Activated T-cell treated with anti-CD3 and anti-CD28 coated beads, Interleukin-2, amount 50 U/mL, for 4 hours (primary cell): Measurements from ENCODE around the gene HLA-DPA1. TPM values are rescaled to one million over a fixed set of nuclear protein-coding genes. Genes with fewer than 3 reads are reported as not detected.
A peak's percentile ranks its signal among the peaks of the same experiment; 100 is the strongest.
"Not testable (repeated sequence)": the region's sequence is repeated elsewhere in the genome, so short reads cannot be mapped to it uniquely, and the experiment has no call there.

ENCODE experiments used
- ATAC-seq, 2 donors: fragments of 200-7000 bp; cut with Tn5 transposase; one replicate each; pipeline ENCODE4 v1.10.0; 2021
- DNase-seq: peaks from one replicate; pipeline ENCODE4 v3.0.0-alpha.2; 2020
- H3K27me3 Mint-ChIP-seq: one replicate; pipeline ENCODE4 v1.8.0; 2021; ENCODE audit warnings: low read depth, mixed read lengths
- H3K36me3 Mint-ChIP-seq: one replicate; pipeline ENCODE4 v1.8.0; 2022; ENCODE audit warnings: mixed read lengths; ENCODE audit not compliant: insufficient read depth
- H3K4me1 Mint-ChIP-seq: one replicate; pipeline ENCODE4 v1.8.0; 2021; ENCODE audit warnings: low read depth, mixed read lengths
- H3K4me3 Mint-ChIP-seq: one replicate; pipeline ENCODE4 v1.8.0; 2021; ENCODE audit warnings: mild to moderate bottlenecking, moderate library complexity, mixed read lengths
- H3K9me3 Mint-ChIP-seq: one replicate; pipeline ENCODE4 v1.8.0; 2021; ENCODE audit warnings: mixed read lengths
- total RNA-seq, 3 donors: library from RNA; stranded (reverse); gene quantifications; one replicate each; pipeline ENCODE4 v1.2.1, GENCODE V29; 2021

The HLA-DPA1 gene
- total RNA-seq, 3 donors from 2014 or later = 18.0 to 31.5 (median 19.8) TPM

DNA sequence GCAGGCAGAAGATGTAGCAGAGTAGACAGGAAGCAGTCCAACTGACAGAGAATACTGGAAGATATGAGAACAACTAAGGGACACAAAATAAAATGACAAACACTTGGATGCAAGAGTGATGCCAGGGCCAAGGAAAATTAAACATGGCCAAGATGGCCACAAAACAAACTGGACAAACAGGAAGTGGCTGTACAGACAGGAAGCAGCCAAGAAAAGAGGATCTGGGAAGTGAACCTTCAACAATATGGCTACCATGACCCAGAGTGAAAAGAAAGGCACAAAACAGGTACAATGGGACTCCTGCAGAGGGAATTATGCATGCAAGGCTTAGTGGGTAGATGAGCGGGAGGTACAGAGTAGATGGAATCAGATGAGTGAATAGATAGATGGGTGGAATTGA is 31.4 kb upstream of the HLA-DPA1 start:
- DNase-seq = no peak
- Mint-ChIP-seq H3K4me1 (no peaks in the 10 kb centered on the region), H3K4me3 (no peak overlapping the region), H3K36me3 (no peaks in the 10 kb centered on the region), H3K9me3 (peaks cover 13% of the 10 kb centered on the region), H3K27me3 (peaks cover 32% of the 10 kb centered on the region)
- no peak for ATAC-seq

- H3K4me3 Mint-ChIP-seq = no peak overlapping the region
- peaks cover 4% of the 10 kb centered on the region for H3K36me3 Mint-ChIP-seq
- ATAC-seq (no peak), DNase-seq (no peak)
- peaks cover 24% of the 10 kb centered on the region for H3K9me3 Mint-ChIP-seq
- peaks cover 30% of the 10 kb centered on the region for H3K27me3 Mint-ChIP-seq
- no peaks in the 10 kb centered on the region for H3K4me1 Mint-ChIP-seq
These were observed 30.3 kb upstream of the HLA-DPA1 start for GRCh38 chr6:33103776-33104175.

DNA sequence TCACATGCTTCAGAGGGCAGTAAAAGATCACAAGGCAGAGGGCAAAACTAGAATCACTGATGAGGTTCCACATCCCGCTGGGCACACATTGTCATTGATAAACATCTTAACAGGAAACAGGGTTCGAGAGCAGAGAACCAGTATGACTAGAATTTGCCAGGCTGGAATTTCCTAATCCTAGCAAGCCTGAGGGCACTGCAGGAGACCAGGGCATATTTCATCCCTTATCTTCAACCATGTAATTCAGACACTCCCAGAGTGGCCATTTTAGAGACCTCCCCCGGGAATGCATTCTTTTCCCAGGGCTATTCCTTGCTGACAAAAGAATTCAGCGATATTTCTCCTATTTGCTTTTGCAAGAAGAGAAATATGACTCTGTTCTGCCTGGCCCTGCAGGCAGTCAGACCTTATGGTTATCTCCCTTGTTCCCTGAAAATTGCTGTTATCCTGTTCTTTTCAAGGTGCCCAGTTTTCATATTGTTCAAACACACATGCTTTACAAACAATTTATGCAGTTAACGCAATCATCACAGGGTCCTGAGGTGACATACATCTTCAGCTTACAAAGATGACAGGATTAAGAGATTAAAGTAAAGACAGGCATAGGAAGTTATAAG is 27.8 kb upstream of the HLA-DPA1 start:
- H3K36me3 Mint-ChIP-seq, DNase-seq, H3K4me1 Mint-ChIP-seq, ATAC-seq, H3K4me3 Mint-ChIP-seq: not testable (repeated sequence)
- peaks cover 38% of the 10 kb centered on the region for H3K9me3 Mint-ChIP-seq
- peaks cover 34% of the 10 kb centered on the region for H3K27me3 Mint-ChIP-seq

GRCh38 chr6:33095681-33096080 is 22.2 kb upstream of the HLA-DPA1 start:
- Mint-ChIP-seq H3K9me3 (peaks cover 33% of the 10 kb centered on the region), H3K4me1 (no peaks in the 10 kb centered on the region), H3K36me3 (peaks cover 5% of the 10 kb centered on the region), H3K4me3 (no peak overlapping the region), H3K27me3 (peaks cover 36% of the 10 kb centered on the region)
- no peak for ATAC-seq
- no peak for DNase-seq

DNA sequence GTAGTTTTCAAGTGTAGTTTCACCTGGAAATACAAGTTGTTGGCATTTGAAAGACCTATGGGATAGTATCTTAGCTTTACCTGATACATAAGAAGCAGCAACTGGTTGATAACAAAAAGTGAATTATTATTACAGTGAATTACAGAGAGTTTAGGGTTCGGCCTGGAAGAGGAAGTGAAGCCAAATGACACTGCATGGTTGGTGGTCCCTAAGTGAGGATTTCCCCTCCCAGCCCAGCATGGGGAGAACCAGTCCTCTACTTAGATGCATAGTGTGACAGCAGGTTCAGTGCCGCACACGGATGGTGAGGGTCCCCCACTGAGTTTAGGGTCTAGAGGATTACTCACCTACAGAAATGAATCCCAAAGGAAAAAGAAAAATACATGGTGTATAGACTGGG is 20.4 kb upstream of the HLA-DPA1 start:
- H3K9me3 Mint-ChIP-seq = peaks cover 15% of the 10 kb centered on the region
- H3K4me1 Mint-ChIP-seq = no peaks in the 10 kb centered on the region
- no peak for ATAC-seq
- no peak for DNase-seq
- peaks cover 1% of the 10 kb centered on the region for H3K36me3 Mint-ChIP-seq
- H3K27me3 Mint-ChIP-seq = peaks cover 32% of the 10 kb centered on the region
- H3K4me3 Mint-ChIP-seq = no peak overlapping the region

GRCh38 chr6:33092385-33092784 is 18.9 kb upstream of the HLA-DPA1 start:
- no peaks in the 10 kb centered on the region for H3K4me1 Mint-ChIP-seq
- H3K36me3 Mint-ChIP-seq = peaks cover 1% of the 10 kb centered on the region
- DNase-seq (no peak), ATAC-seq (no peak)
- H3K4me3 Mint-ChIP-seq = no peak overlapping the region
- peaks cover 25% of the 10 kb centered on the region for H3K27me3 Mint-ChIP-seq
- H3K9me3 Mint-ChIP-seq = peaks cover 1% of the 10 kb centered on the region

GRCh38 chr6:33091957-33092356 is 18.5 kb upstream of the HLA-DPA1 start:
- H3K9me3 Mint-ChIP-seq = no peaks in the 10 kb centered on the region
- H3K36me3 Mint-ChIP-seq = peaks cover 1% of the 10 kb centered on the region
- no peaks in the 10 kb centered on the region for H3K4me1 Mint-ChIP-seq
- DNase-seq (peak; percentile 50), ATAC-seq (peak; percentile 74 to 85)
- H3K4me3 Mint-ChIP-seq = no peak overlapping the region
- peaks cover 22% of the 10 kb centered on the region for H3K27me3 Mint-ChIP-seq

DNA sequence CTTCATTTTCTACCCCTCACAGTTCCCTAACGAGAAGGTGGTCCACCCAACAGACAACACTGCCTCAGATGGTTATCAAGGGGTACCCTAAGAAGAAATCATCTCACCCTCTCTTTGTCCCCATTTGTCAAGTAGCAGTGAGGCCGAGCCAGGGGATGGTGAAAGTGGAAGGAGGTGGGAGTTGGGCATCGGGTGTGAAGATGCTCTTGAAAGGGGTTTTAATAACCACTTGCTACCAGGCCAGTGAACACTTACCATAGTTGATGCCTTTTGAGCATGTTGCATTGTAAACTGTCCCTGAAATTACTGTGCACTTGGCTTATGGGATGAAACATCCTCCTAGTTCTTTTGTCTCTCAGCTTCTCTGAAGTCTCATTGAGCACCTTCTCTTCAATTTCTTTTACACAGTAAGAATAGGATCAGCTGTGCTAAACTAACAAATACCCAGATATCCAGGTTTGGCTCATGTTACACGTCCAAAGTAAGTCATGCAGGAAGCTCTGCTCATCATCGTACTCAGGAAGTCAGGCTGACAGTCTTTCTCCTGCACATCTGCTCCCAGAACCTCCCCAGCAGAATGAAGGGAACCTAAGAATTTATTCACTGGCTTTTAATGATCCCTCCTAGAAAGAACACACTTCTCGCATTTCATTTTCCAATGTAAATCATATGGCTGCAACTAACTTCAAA is 15.6 kb upstream of the HLA-DPA1 start:
- DNase-seq = no peak
- Mint-ChIP-seq H3K9me3 (no peaks in the 10 kb centered on the region), H3K27me3 (peaks cover 2% of the 10 kb centered on the region), H3K4me3 (no peak overlapping the region), H3K36me3 (peaks cover 6% of the 10 kb centered on the region), H3K4me1 (no peaks in the 10 kb centered on the region)
- ATAC-seq = no peak

GRCh38 chr6:33088258-33088930 is 14.9 kb upstream of the HLA-DPA1 start:
- DNase-seq (no peak), ATAC-seq (no peak)
- Mint-ChIP-seq H3K27me3 (peaks cover 2% of the 10 kb centered on the region), H3K4me1 (no peaks in the 10 kb centered on the region), H3K9me3 (no peaks in the 10 kb centered on the region), H3K4me3 (no peak overlapping the region), H3K36me3 (peaks cover 8% of the 10 kb centered on the region)

DNA sequence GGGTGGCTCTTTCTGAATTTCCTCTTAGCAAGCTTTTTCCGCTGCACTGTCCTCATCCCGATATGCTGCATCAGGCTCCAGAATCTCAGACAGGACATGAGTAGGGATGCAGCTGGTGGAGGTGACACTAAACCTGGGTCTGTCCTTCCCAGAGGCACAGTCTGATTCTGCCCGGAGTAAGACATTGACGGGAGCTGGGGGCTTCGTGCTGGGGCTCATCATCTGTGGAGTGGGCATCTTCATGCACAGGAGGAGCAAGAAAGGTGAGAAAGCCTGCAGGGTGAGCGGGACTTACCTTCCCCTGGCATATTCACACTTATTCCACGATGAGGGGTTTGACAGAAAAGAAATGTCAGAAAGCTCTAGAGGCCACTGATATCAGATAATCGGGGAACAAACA is 12.2 kb upstream of the HLA-DPA1 start:
- H3K36me3 Mint-ChIP-seq = peaks cover 10% of the 10 kb centered on the region
- H3K4me1 Mint-ChIP-seq = peaks cover 14% of the 10 kb centered on the region
- H3K4me3 Mint-ChIP-seq = no peak overlapping the region
- H3K27me3 Mint-ChIP-seq = peaks cover 2% of the 10 kb centered on the region
- DNase-seq = no peak
- no peaks in the 10 kb centered on the region for H3K9me3 Mint-ChIP-seq
- ATAC-seq = no peak

- Mint-ChIP-seq H3K4me1 (peaks cover 28% of the 10 kb centered on the region), H3K9me3 (no peaks in the 10 kb centered on the region), H3K27me3 (peaks cover 4% of the 10 kb centered on the region), H3K4me3 (no peak overlapping the region), H3K36me3 (peaks cover 11% of the 10 kb centered on the region)
- ATAC-seq (no peak), DNase-seq (no peak)
These were observed 9.3 kb upstream of the HLA-DPA1 start for GRCh38 chr6:33082702-33083101.

DNA sequence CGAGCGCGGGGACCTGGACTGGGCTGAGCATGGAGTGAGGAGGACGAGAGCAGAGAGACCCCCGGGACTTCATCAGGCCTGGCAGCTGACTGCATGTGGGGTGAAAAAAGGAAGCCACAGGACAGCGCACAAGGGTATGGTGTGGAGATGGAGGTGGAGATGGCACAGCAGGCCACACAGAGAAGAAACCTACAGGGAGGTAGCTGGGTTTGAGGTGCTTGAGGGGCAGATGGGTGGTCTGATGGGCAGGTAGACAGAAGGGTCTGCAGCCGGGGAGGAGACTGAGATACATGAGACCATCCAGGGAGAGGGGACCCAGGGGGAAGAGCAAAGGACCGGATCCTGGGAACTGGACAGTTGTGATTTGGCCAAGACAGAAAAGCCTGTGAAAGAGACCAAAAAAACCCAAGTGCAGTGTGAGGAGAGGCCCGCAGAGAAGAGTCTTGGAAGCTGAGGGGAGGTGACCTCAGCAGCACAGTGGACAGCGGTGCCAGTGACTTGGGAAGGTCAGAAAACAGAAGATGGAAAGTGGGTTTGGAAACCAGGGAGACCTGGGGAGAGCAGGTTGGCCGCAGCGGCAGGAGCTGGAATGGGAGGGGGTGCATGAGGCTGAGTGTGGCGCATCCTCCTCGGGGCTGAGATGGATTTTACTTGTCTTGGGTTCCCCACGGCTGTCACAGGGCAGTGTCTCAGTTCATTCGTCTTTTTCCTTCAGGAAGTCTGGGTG is 7.8 kb upstream of the HLA-DPA1 start:
- Mint-ChIP-seq H3K36me3 (peaks cover 11% of the 10 kb centered on the region), H3K27me3 (peaks cover 4% of the 10 kb centered on the region), H3K9me3 (no peaks in the 10 kb centered on the region), H3K4me1 (peaks cover 40% of the 10 kb centered on the region), H3K4me3 (peak overlapping the region; percentile 25)
- ATAC-seq (no peak), DNase-seq (no peak)

- DNase-seq (no peak), ATAC-seq (no peak)
- H3K9me3 Mint-ChIP-seq = no peaks in the 10 kb centered on the region
- H3K4me3 Mint-ChIP-seq = peak overlapping the region; percentile 66
- peaks cover 8% of the 10 kb centered on the region for H3K36me3 Mint-ChIP-seq
- H3K4me1 Mint-ChIP-seq = peaks cover 45% of the 10 kb centered on the region
- peaks cover 4% of the 10 kb centered on the region for H3K27me3 Mint-ChIP-seq
These were observed 7.0 kb upstream of the HLA-DPA1 start for GRCh38 chr6:33080127-33081089.
